Measurements from ENCODE around the gene CENPH.

- TF ChIP-seq MAX (IDR thresholded peaks at IDR 0.05), result no peak
- TF ChIP-seq EP300 (IDR thresholded peaks at IDR 0.05; ENCODE audit: borderline replicate concordance in 1 of 2, low read depth in 2 of 2, low read length in 2 of 2), result no peak
- no peak for TF ChIP-seq ATF2 (IDR thresholded peaks at IDR 0.05; ENCODE audit: low read length)
- TF ChIP-seq POLR2A (IDR thresholded peaks at IDR 0.05; ENCODE audit: control extremely low read depth in 1 of 2, low read depth in 2 of 2, low read length in 2 of 2), result no peak
- TF ChIP-seq SP1 (IDR thresholded peaks at IDR 0.05; ENCODE audit: low read depth, low read length), result no peak
- no peak for TF ChIP-seq CTCF (IDR thresholded peaks at IDR 0.05; ENCODE audit: control extremely low read depth in 1 of 3, insufficient read depth in 1 of 3, low read depth in 1 of 3, low read length in 3 of 3)
- TF ChIP-seq EZH2 (IDR thresholded peaks at IDR 0.05; ENCODE audit: low read depth, low read length, severe bottlenecking), result no peak
- TF ChIP-seq HDAC2 (IDR thresholded peaks at IDR 0.05; ENCODE audit: borderline replicate concordance in 1 of 2, low read depth in 2 of 2, low read length in 2 of 2), result no peak
- no peak for TF ChIP-seq MAFK (IDR thresholded peaks at IDR 0.05; ENCODE audit: low read depth, low read length)
- no peak for TF ChIP-seq BACH1 (IDR thresholded peaks at IDR 0.05; ENCODE audit: low read length)
- no peak for TF ChIP-seq TBP (IDR thresholded peaks at IDR 0.05; ENCODE audit: low read depth, low read length)
These were observed 48.5 kb downstream of the CENPH start for GRCh38 chr5:69237877-69238276.

Data from H1 (cell line).